Right kidney (tissue), 1 donor: ENCODE data around the gene STK25.

Experiments
- DNase-seq: peaks from one replicate; pipeline ENCODE4 v3.0.0-alpha.2; 2016

Gene STK25

GRCh38 chr2:241495172-241496002 is 13.0 kb downstream of the STK25 start:
- no peak for DNase-seq

- no peak for DNase-seq
Measured at GRCh38 chr2:241494311-241494908, 14.0 kb downstream of the STK25 start.

GRCh38 chr2:241493092-241493491 is 15.3 kb downstream of the STK25 start:
- DNase-seq, result no peak

GRCh38 chr2:241492174-241492565 is 16.2 kb downstream of the STK25 start:
- DNase-seq, result no peak

GRCh38 chr2:241491549-241492173 is 16.7 kb downstream of the STK25 start:
- DNase-seq, result no peak

- no peak for DNase-seq
Measured at GRCh38 chr2:241490825-241491506, 17.4 kb downstream of the STK25 start.

- no peak for DNase-seq
Measured at GRCh38 chr2:241489733-241490680, 18.4 kb downstream of the STK25 start.

- no peak for DNase-seq
Measured at GRCh38 chr2:241489088-241489487, 19.3 kb downstream of the STK25 start.

GRCh38 chr2:241485172-241485911 is 23.0 kb downstream of the STK25 start:
- no peak for DNase-seq

- no peak for DNase-seq
Measured at GRCh38 chr2:241483305-241483704, 25.1 kb downstream of the STK25 start.

- no peak for DNase-seq
Measured at GRCh38 chr2:241482126-241482955, 26.0 kb downstream of the STK25 start.

- no peak for DNase-seq
Measured at GRCh38 chr2:241481687-241482086, 26.7 kb downstream of the STK25 start.

- no peak for DNase-seq
Measured at GRCh38 chr2:241479026-241479898, 29.1 kb downstream of the STK25 start.

GRCh38 chr2:241478166-241478565 is 30.2 kb downstream of the STK25 start:
- DNase-seq, result no peak

GRCh38 chr2:241475267-241475666 is 33.1 kb downstream of the STK25 start:
- no peak for DNase-seq

GRCh38 chr2:241473399-241473798 is 35.0 kb downstream of the STK25 start:
- DNase-seq, result no peak

GRCh38 chr2:241469746-241470145 is 38.6 kb downstream of the STK25 start:
- DNase-seq, result no peak

- no peak for DNase-seq
Measured at GRCh38 chr2:241468476-241468781, 40.0 kb downstream of the STK25 start.

- DNase-seq, result no peak
Measured at GRCh38 chr2:241467777-241468475, 40.5 kb downstream of the STK25 start.
